Transverse colon (tissue), 4 donors: ENCODE measurements around the gene SLC4A5.

Source experiments
- POLR2A ChIP-seq: fragments of 450-650 bp; IDR thresholded peaks from one replicate; pipeline ENCODE4 v1.6.1; 2016; ENCODE audit warnings: antibody characterized with exemption, mild to moderate bottlenecking, moderate library complexity
- POLR2AphosphoS5 ChIP-seq, 3 donors: sonication (generic); formaldehyde crosslinking; IDR thresholded peaks; one replicate each; pipeline ENCODE4 v1.6.1; 2016; ENCODE audit warnings: antibody characterized with exemption in 3 of 3
- TF ChIP-seq, protein P1 (sequence below), 5 experiments: fragments of 200-600 bp in 3 of 5; fragments of 450-650 bp in 2 of 5; sonication (generic) in 3 of 5; IDR thresholded peaks; 1 replicate in 2 of 5; 2 replicates in 3 of 5; pipeline ENCODE4 v1.5.1; 2016 to 2017; ENCODE audit warnings: antibody characterized with exemption in 5 of 5, inconsistent platforms in 3 of 5, mild to moderate bottlenecking in 2 of 5, moderate library complexity in 1 of 5

DNA sequence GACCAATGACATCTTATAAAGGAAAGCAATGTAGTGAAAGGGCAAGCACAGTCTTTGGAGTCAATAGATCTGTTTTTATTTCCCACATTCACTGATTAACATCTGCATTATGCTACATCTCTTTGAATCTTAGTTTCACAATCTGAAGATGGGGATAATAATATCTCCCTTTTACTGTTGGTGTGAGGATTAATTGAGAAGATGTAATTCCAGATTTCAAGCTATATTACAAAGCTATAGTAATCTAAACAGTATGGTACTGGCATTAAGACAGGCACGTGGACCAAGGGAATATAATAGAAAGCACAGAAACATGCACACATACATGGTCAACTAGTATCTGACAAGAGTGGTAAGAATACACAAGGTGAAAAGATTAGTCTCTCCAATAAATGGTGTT, 45.3 kb downstream of the SLC4A5 start:
- TF ChIP-seq, protein P1, sequence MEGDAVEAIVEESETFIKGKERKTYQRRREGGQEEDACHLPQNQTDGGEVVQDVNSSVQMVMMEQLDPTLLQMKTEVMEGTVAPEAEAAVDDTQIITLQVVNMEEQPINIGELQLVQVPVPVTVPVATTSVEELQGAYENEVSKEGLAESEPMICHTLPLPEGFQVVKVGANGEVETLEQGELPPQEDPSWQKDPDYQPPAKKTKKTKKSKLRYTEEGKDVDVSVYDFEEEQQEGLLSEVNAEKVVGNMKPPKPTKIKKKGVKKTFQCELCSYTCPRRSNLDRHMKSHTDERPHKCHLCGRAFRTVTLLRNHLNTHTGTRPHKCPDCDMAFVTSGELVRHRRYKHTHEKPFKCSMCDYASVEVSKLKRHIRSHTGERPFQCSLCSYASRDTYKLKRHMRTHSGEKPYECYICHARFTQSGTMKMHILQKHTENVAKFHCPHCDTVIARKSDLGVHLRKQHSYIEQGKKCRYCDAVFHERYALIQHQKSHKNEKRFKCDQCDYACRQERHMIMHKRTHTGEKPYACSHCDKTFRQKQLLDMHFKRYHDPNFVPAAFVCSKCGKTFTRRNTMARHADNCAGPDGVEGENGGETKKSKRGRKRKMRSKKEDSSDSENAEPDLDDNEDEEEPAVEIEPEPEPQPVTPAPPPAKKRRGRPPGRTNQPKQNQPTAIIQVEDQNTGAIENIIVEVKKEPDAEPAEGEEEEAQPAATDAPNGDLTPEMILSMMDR (IDR thresholded peaks at IDR 0.05), result no peak
- TF ChIP-seq POLR2A (no peak), POLR2AphosphoS5 (IDR thresholded peaks at IDR 0.05) (no peak)
